Large intestine (tissue), 3 donors: ENCODE data around the gene POLK. TPM values are rescaled to one million over a fixed set of nuclear protein-coding genes. Genes with fewer than 3 reads are reported as not detected.
"Not testable (repeated sequence)": the region's sequence is repeated elsewhere in the genome, so short reads cannot be mapped to it uniquely, and the experiment has no call there.

Source experiments
- DNase-seq, 2 donors: peaks; one replicate each; pipeline versions ENCODE4 v3.0.0 to v3.0.0-alpha.2; 2013
- H3K27ac ChIP-seq: one replicate; pipeline ENCODE4 v1.5.1; 2013; ENCODE audit warnings: low read length
- H3K27me3 ChIP-seq: 2 replicates; pipeline ENCODE4 v1.6.1; 2013; ENCODE audit warnings: low read length; ENCODE audit not compliant: control insufficient read depth, insufficient read depth
- H3K36me3 ChIP-seq: 2 replicates; pipeline ENCODE4 v1.6.1; 2013; ENCODE audit warnings: low read length; ENCODE audit not compliant: control insufficient read depth, insufficient read depth
- H3K4me1 ChIP-seq: one replicate; pipeline ENCODE4 v1.6.1; 2013; ENCODE audit warnings: low read length; ENCODE audit not compliant: control insufficient read depth, insufficient read depth
- H3K4me3 ChIP-seq: one replicate; pipeline ENCODE4 v1.5.1; 2013; ENCODE audit warnings: low read length
- H3K9me3 ChIP-seq: one replicate; pipeline ENCODE4 v1.6.1; 2013; ENCODE audit warnings: mild to moderate bottlenecking, low read depth, low read length, moderate library complexity; ENCODE audit not compliant: control insufficient read depth
- WGBS: methylation state at CpG from one replicate; pipeline ENCODE4 v1.1.5; 2013; ENCODE audit warnings: low lambda C conversion rate; ENCODE audit not compliant: insufficient coverage; 5-methylcytosine and 5-hydroxymethylcytosine counted together
- polyA plus RNA-seq: library from polyadenylated mRNA; unstranded; fragments of 120-200 nt; gene quantifications from one replicate; pipeline ENCODE4 v1.2.1, GENCODE V29; 2013

Gene POLK
- polyA plus RNA-seq, 1 donor = 18.9 TPM

DNA sequence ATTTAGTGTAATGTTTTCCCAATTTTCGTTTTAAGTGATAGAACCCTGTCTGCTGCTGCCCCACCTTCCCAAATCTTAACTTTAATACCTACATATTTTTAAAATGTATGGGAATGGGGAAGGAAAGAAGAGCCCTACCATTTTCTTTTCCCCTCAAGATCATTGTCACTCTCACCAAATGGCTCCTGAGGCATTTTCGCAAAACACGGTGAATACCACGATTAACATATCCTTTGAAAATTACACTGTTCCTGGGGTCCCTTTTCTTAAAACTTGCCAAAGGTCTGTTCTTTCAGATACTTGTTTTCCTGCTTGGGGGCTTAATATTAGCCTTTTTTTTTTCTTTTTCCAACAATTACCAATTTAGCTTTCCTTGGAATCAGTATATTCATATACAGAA, 36.3 kb upstream of the POLK start:
- H3K4me3 ChIP-seq = no peak overlapping the region

GRCh38 chr5:75481024-75481423, 30.7 kb upstream of the POLK start:
- DNase-seq = no peak
- H3K9me3 ChIP-seq = peaks cover 6% of the 10 kb centered on the region
- no peaks in the 10 kb centered on the region for H3K4me1 ChIP-seq
- 100% methylated on average over 2 of the region's 4 CpGs for WGBS
- no peak overlapping the region for H3K27ac ChIP-seq
- no peak overlapping the region for H3K4me3 ChIP-seq
- peaks cover 13% of the 10 kb centered on the region for H3K36me3 ChIP-seq
- H3K27me3 ChIP-seq = no peaks in the 10 kb centered on the region

More for the DNA sequence above, 36.3 kb upstream of the POLK start:
- no peak for DNase-seq
- H3K27ac ChIP-seq = no peak overlapping the region
- H3K9me3 ChIP-seq = peaks cover 3% of the 10 kb centered on the region
- H3K4me1 ChIP-seq = peaks cover 3% of the 10 kb centered on the region
- peaks cover 6% of the 10 kb centered on the region for H3K36me3 ChIP-seq
- 100% methylated on average over 3 of the region's 4 CpGs for WGBS
- H3K27me3 ChIP-seq = no peaks in the 10 kb centered on the region

GRCh38 chr5:75482482-75482881, 29.2 kb upstream of the POLK start:
- DNase-seq = no peak
- no peaks in the 10 kb centered on the region for H3K27me3 ChIP-seq
- H3K27ac ChIP-seq = no peak overlapping the region
- no peak overlapping the region for H3K4me3 ChIP-seq
- no CpG with 5 or more reads among the region's 3 CpGs for WGBS
- peaks cover 13% of the 10 kb centered on the region for H3K36me3 ChIP-seq
- H3K4me1 ChIP-seq = no peaks in the 10 kb centered on the region
- H3K9me3 ChIP-seq = peaks cover 11% of the 10 kb centered on the region

- Histone ChIP-seq H3K36me3 (peaks cover 10% of the 10 kb centered on the region), H3K9me3 (peaks cover 15% of the 10 kb centered on the region), H3K4me3 (no peak overlapping the region), H3K27ac (no peak overlapping the region), H3K27me3 (no peaks in the 10 kb centered on the region), H3K4me1 (no peaks in the 10 kb centered on the region)
- no peak for DNase-seq
- WGBS = no CpG with 5 or more reads among the region's 1 CpG
Observed at GRCh38 chr5:75484605-75485004, 27.1 kb upstream of the POLK start.

GRCh38 chr5:75489847-75490246, 21.8 kb upstream of the POLK start:
- H3K9me3 ChIP-seq = peaks cover 14% of the 10 kb centered on the region
- not testable (repeated sequence) for DNase-seq, H3K4me3 ChIP-seq, H3K4me1 ChIP-seq, H3K27ac ChIP-seq, H3K27me3 ChIP-seq
- whole genome bisulfite sequencing = no CpG with 5 or more reads among the region's 6 CpGs
- H3K36me3 ChIP-seq = peaks cover 12% of the 10 kb centered on the region

- Histone ChIP-seq H3K27ac (no peak overlapping the region), H3K36me3 (peaks cover 14% of the 10 kb centered on the region), H3K27me3 (no peaks in the 10 kb centered on the region), H3K4me3 (no peak overlapping the region), H3K9me3 (peaks cover 9% of the 10 kb centered on the region), H3K4me1 (no peaks in the 10 kb centered on the region)
- 100% methylated on average over 1 of the region's 2 CpGs for WGBS
- DNase-seq = no peak
Observed at GRCh38 chr5:75491621-75492020, 20.1 kb upstream of the POLK start.

GRCh38 chr5:75496026-75496425, 15.7 kb upstream of the POLK start:
- Histone ChIP-seq H3K4me3 (no peak overlapping the region), H3K27ac (no peak overlapping the region), H3K9me3 (no peaks in the 10 kb centered on the region), H3K27me3 (no peaks in the 10 kb centered on the region), H3K36me3 (peaks cover 36% of the 10 kb centered on the region), H3K4me1 (no peaks in the 10 kb centered on the region)
- WGBS = 90% methylated on average over 2 of the region's 3 CpGs
- DNase-seq = no peak

- Histone ChIP-seq H3K4me3 (no peak overlapping the region), H3K9me3 (no peaks in the 10 kb centered on the region), H3K4me1 (no peaks in the 10 kb centered on the region), H3K27me3 (no peaks in the 10 kb centered on the region), H3K36me3 (peaks cover 25% of the 10 kb centered on the region), H3K27ac (no peak overlapping the region)
- WGBS = no CpG with 5 or more reads among the region's 7 CpGs
- no peak for DNase-seq
Observed at GRCh38 chr5:75498208-75498777, 13.4 kb upstream of the POLK start.

- no CpG with 5 or more reads among the region's 1 CpG for WGBS
- DNase-seq, H3K4me1 ChIP-seq, H3K9me3 ChIP-seq, H3K27ac ChIP-seq, H3K4me3 ChIP-seq, H3K27me3 ChIP-seq: not testable (repeated sequence)
- H3K36me3 ChIP-seq = peaks cover 25% of the 10 kb centered on the region
Observed at GRCh38 chr5:75498875-75499274, 12.8 kb upstream of the POLK start.

DNA sequence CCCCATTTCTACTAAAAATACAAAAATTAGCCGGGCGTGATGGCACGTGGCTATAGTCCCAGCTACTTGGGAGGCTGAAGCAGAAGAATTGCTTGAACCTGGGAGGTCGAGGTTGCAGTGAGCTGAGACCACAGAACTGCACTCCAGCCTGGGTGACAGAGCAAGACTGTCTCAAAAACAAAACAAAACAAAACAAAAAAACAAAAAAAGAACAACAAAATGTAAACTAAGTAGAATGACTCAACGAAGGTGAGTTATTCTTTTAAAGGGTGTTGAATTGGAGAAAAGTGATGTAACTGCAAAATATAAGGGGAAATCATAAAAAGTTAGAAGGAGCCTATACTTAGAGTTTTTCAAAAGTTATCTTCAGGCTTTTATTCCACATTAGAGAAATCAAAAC, 6.6 kb upstream of the POLK start:
- DNase-seq, H3K9me3 ChIP-seq, H3K4me1 ChIP-seq, H3K27me3 ChIP-seq, H3K27ac ChIP-seq, H3K36me3 ChIP-seq, H3K4me3 ChIP-seq: not testable (repeated sequence)
- 100% methylated on average over 1 of the region's 5 CpGs for WGBS

DNA sequence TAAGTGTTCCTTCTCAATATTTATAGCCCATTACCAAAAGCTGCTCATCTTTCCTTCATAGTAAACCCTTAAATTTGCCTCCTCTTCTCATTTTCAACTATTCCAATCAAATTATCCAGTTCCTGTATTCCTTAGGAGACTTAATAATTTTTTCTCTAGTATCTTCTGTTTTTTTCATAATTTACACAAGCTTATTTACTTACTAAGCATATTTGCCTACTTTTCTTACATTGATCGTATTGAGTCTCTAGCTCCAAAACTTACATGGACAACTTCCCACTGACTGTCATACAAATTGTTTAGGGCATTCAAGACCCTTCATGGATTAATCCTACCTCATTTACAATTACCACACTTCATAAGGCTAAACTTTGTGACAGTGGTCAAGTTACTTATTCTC, 3.9 kb upstream of the POLK start:
- no peaks in the 10 kb centered on the region for H3K4me1 ChIP-seq

More for the DNA sequence above, 3.9 kb upstream of the POLK start:
- no peaks in the 10 kb centered on the region for H3K9me3 ChIP-seq
- no peak overlapping the region for H3K27ac ChIP-seq
- no peaks in the 10 kb centered on the region for H3K27me3 ChIP-seq
- no CpG with 5 or more reads among the region's 1 CpG for WGBS
- no peaks in the 10 kb centered on the region for H3K36me3 ChIP-seq
- H3K4me3 ChIP-seq = no peak overlapping the region
- DNase-seq = no peak
